DMS114 treated with DMSO at 0.1 percent for 48 hours (cell line): ENCODE data around the gene USP15.

Source experiments
- DNase-seq: peaks from one replicate; lab custom pipeline; 2025; ENCODE audit not compliant: unreplicated experiment; lab: John Stamatoyannopoulos, UW

The USP15 gene

GRCh38 chr12:62259993-62260732, at the start of gene USP15:
TSS of gene USP15 (plus strand) at chr12:62260404. CDS start at chr12:62260415, 11 bp downstream.
- peak; percentile 93 for DNase-seq

GRCh38 chr12:62210422-62210821, 49.8 kb upstream of the USP15 start:
- peak; percentile 27 for DNase-seq

- no peak for DNase-seq
These were observed 48.7 kb upstream of the USP15 start for GRCh38 chr12:62211510-62211909.

- no peak for DNase-seq
These were observed 45.4 kb upstream of the USP15 start for GRCh38 chr12:62214846-62215245.

- no peak for DNase-seq
These were observed 44.7 kb upstream of the USP15 start for GRCh38 chr12:62215506-62215905.

GRCh38 chr12:62217466-62218194, 42.6 kb upstream of the USP15 start:
- DNase-seq, result no peak

GRCh38 chr12:62221107-62221506, 39.1 kb upstream of the USP15 start:
- DNase-seq, result no peak

GRCh38 chr12:62224601-62225000, 35.6 kb upstream of the USP15 start:
- no peak for DNase-seq

- DNase-seq, result no peak
These were observed 33.1 kb upstream of the USP15 start for GRCh38 chr12:62227091-62227490.

- DNase-seq, result no peak
These were observed 29.6 kb upstream of the USP15 start for GRCh38 chr12:62230652-62231051.

- DNase-seq, result no peak
These were observed 28.0 kb upstream of the USP15 start for GRCh38 chr12:62232143-62232729.

GRCh38 chr12:62233805-62234204, 26.4 kb upstream of the USP15 start:
- no peak for DNase-seq

GRCh38 chr12:62239571-62239970, 20.6 kb upstream of the USP15 start:
- DNase-seq, result no peak

GRCh38 chr12:62247281-62248045, 12.7 kb upstream of the USP15 start:
- no peak for DNase-seq

GRCh38 chr12:62248873-62249272, 11.3 kb upstream of the USP15 start:
- DNase-seq, result no peak

GRCh38 chr12:62249419-62249818, 10.8 kb upstream of the USP15 start:
- no peak for DNase-seq

GRCh38 chr12:62250671-62251608, 9.3 kb upstream of the USP15 start:
- no peak for DNase-seq

GRCh38 chr12:62251609-62251958, 8.6 kb upstream of the USP15 start:
- DNase-seq, result no peak

- DNase-seq, result no peak
These were observed 7.6 kb upstream of the USP15 start for GRCh38 chr12:62252576-62252975.

- no peak for DNase-seq
These were observed 5.2 kb upstream of the USP15 start for GRCh38 chr12:62254967-62255366.
